Measurements from ENCODE around the gene SFXN3.

- TF ChIP-seq CTCF (IDR thresholded peaks at IDR 0.05) = no peak
- TF ChIP-seq POLR2A (IDR thresholded peaks at IDR 0.05) = no peak
- TF ChIP-seq POLR2AphosphoS5 (IDR thresholded peaks at IDR 0.05) = no peak
- TF ChIP-seq EP300 (IDR thresholded peaks at IDR 0.05; ENCODE audit: low read depth) = no peak
Observed at GRCh38 chr10:100999742-101000126, 31.3 kb upstream of the SFXN3 start, which contains the start of gene LZTS2.
